ENCODE data around the gene RICTOR.
A peak's percentile ranks its signal among the peaks of the same experiment; 100 is the strongest.

Gene RICTOR

GRCh38 chr5:39108987-39109386, 34.8 kb upstream of the RICTOR start:
- Mint-ChIP-seq H3K4me1 (no peaks in the 10 kb centered on the region), H3K9me3 (no peaks in the 10 kb centered on the region), H3K4me3 (no peak overlapping the region), H3K27ac (peak overlapping the region; percentile 11), H3K36me3 (peaks cover 81% of the 10 kb centered on the region)
- DNase-seq (ENCODE audit: low spot score in 2 of 2) (no peak), ATAC-seq (no peak)

GRCh38 chr5:39107350-39107749, 33.2 kb upstream of the RICTOR start:
- Mint-ChIP-seq H3K4me3 (no peak overlapping the region), H3K4me1 (no peaks in the 10 kb centered on the region), H3K9me3 (no peaks in the 10 kb centered on the region), H3K36me3 (peaks cover 76% of the 10 kb centered on the region), H3K27ac (no peak overlapping the region)
- ATAC-seq (no peak), DNase-seq (ENCODE audit: low spot score in 2 of 2) (no peak)

GRCh38 chr5:39106322-39106721, 32.1 kb upstream of the RICTOR start:
- peaks cover 74% of the 10 kb centered on the region for H3K36me3 Mint-ChIP-seq
- DNase-seq (ENCODE audit: low spot score in 2 of 2) = no peak
- H3K4me3 Mint-ChIP-seq = no peak overlapping the region
- no peak for ATAC-seq
- no peaks in the 10 kb centered on the region for H3K9me3 Mint-ChIP-seq
- H3K4me1 Mint-ChIP-seq = peaks cover 3% of the 10 kb centered on the region
- no peak overlapping the region for H3K27ac Mint-ChIP-seq

GRCh38 chr5:39104221-39104620, 30.0 kb upstream of the RICTOR start:
- peak overlapping the region; percentile 32 for H3K27ac Mint-ChIP-seq
- H3K4me1 Mint-ChIP-seq = peaks cover 18% of the 10 kb centered on the region
- no peak for ATAC-seq
- peaks cover 60% of the 10 kb centered on the region for H3K36me3 Mint-ChIP-seq
- no peak for DNase-seq (ENCODE audit: low spot score in 2 of 2)
- H3K4me3 Mint-ChIP-seq = no peak overlapping the region
- no peaks in the 10 kb centered on the region for H3K9me3 Mint-ChIP-seq

- Mint-ChIP-seq H3K4me1 (peaks cover 21% of the 10 kb centered on the region), H3K9me3 (no peaks in the 10 kb centered on the region), H3K27ac (no peak overlapping the region), H3K4me3 (no peak overlapping the region), H3K36me3 (peaks cover 45% of the 10 kb centered on the region)
- DNase-seq (ENCODE audit: low spot score in 2 of 2) (no peak), ATAC-seq (no peak)
Measured at GRCh38 chr5:39102684-39103155, 28.5 kb upstream of the RICTOR start.

GRCh38 chr5:39100851-39101396, 26.7 kb upstream of the RICTOR start:
- Mint-ChIP-seq H3K9me3 (no peaks in the 10 kb centered on the region), H3K4me3 (no peak overlapping the region), H3K4me1 (peaks cover 21% of the 10 kb centered on the region), H3K36me3 (peaks cover 27% of the 10 kb centered on the region), H3K27ac (peak overlapping the region; percentile 44)
- DNase-seq (ENCODE audit: low spot score in 2 of 2) (no peak), ATAC-seq (peak; percentile 77)

- ATAC-seq = no peak
- peak overlapping the region; percentile 79 for H3K27ac Mint-ChIP-seq
- DNase-seq (ENCODE audit: low spot score in 2 of 2) = no peak
- no peaks in the 10 kb centered on the region for H3K9me3 Mint-ChIP-seq
- H3K4me1 Mint-ChIP-seq = peaks cover 21% of the 10 kb centered on the region
- H3K36me3 Mint-ChIP-seq = peaks cover 24% of the 10 kb centered on the region
- H3K4me3 Mint-ChIP-seq = no peak overlapping the region
Measured at GRCh38 chr5:39100301-39100850, 26.2 kb upstream of the RICTOR start.

GRCh38 chr5:39099831-39100230, 25.6 kb upstream of the RICTOR start:
- Mint-ChIP-seq H3K4me1 (peaks cover 21% of the 10 kb centered on the region), H3K9me3 (no peaks in the 10 kb centered on the region), H3K36me3 (peaks cover 24% of the 10 kb centered on the region), H3K4me3 (no peak overlapping the region), H3K27ac (peak overlapping the region; percentile 79)
- ATAC-seq (no peak), DNase-seq (ENCODE audit: low spot score in 2 of 2) (no peak)

- ATAC-seq (peak; percentile 47), DNase-seq (ENCODE audit: low spot score in 2 of 2) (no peak)
- Mint-ChIP-seq H3K27ac (no peak overlapping the region), H3K36me3 (no peaks in the 10 kb centered on the region), H3K4me3 (no peak overlapping the region), H3K4me1 (no peaks in the 10 kb centered on the region), H3K9me3 (no peaks in the 10 kb centered on the region)
Measured at GRCh38 chr5:39093352-39093751, 19.2 kb upstream of the RICTOR start.

GRCh38 chr5:39092581-39093351, 18.6 kb upstream of the RICTOR start:
- H3K9me3 Mint-ChIP-seq = no peaks in the 10 kb centered on the region
- DNase-seq (ENCODE audit: low spot score in 2 of 2) (no peak), ATAC-seq (no peak)
- no peak overlapping the region for H3K27ac Mint-ChIP-seq
- no peaks in the 10 kb centered on the region for H3K4me1 Mint-ChIP-seq
- H3K4me3 Mint-ChIP-seq = no peak overlapping the region
- no peaks in the 10 kb centered on the region for H3K36me3 Mint-ChIP-seq

- Mint-ChIP-seq H3K4me1 (no peaks in the 10 kb centered on the region), H3K27ac (no peak overlapping the region), H3K4me3 (no peak overlapping the region), H3K36me3 (no peaks in the 10 kb centered on the region), H3K9me3 (no peaks in the 10 kb centered on the region)
- ATAC-seq (no peak), DNase-seq (ENCODE audit: low spot score in 2 of 2) (no peak)
Measured at GRCh38 chr5:39091940-39092580, 17.9 kb upstream of the RICTOR start.

- no peak overlapping the region for H3K4me3 Mint-ChIP-seq
- H3K4me1 Mint-ChIP-seq = peaks cover 5% of the 10 kb centered on the region
- DNase-seq (ENCODE audit: low spot score in 2 of 2) (no peak), ATAC-seq (peak; percentile 70)
- H3K9me3 Mint-ChIP-seq = peaks cover 10% of the 10 kb centered on the region
- no peak overlapping the region for H3K27ac Mint-ChIP-seq
- no peaks in the 10 kb centered on the region for H3K36me3 Mint-ChIP-seq
Measured at GRCh38 chr5:39083968-39084367, 9.8 kb upstream of the RICTOR start.

- Mint-ChIP-seq H3K27ac (no peak overlapping the region), H3K4me3 (no peak overlapping the region), H3K4me1 (peaks cover 5% of the 10 kb centered on the region), H3K9me3 (peaks cover 10% of the 10 kb centered on the region), H3K36me3 (no peaks in the 10 kb centered on the region)
- no peak for ATAC-seq
- no peak for DNase-seq (ENCODE audit: low spot score in 2 of 2)
Measured at GRCh38 chr5:39082995-39083394, 8.8 kb upstream of the RICTOR start.

- peaks cover 10% of the 10 kb centered on the region for H3K9me3 Mint-ChIP-seq
- H3K4me3 Mint-ChIP-seq = no peak overlapping the region
- no peak overlapping the region for H3K27ac Mint-ChIP-seq
- no peaks in the 10 kb centered on the region for H3K36me3 Mint-ChIP-seq
- peak; percentile 46 for ATAC-seq
- no peak for DNase-seq (ENCODE audit: low spot score in 2 of 2)
- H3K4me1 Mint-ChIP-seq = peaks cover 12% of the 10 kb centered on the region
Measured at GRCh38 chr5:39080597-39081204, 6.5 kb upstream of the RICTOR start.

- ATAC-seq (no peak), DNase-seq (ENCODE audit: low spot score in 2 of 2) (no peak)
- Mint-ChIP-seq H3K27ac (no peak overlapping the region), H3K9me3 (peaks cover 10% of the 10 kb centered on the region), H3K36me3 (no peaks in the 10 kb centered on the region), H3K4me3 (no peak overlapping the region), H3K4me1 (peaks cover 15% of the 10 kb centered on the region)
Measured at GRCh38 chr5:39080168-39080567, 6.0 kb upstream of the RICTOR start.

All from stimulated activated effector memory CD8-positive, alpha-beta T cell treated with anti-CD3 and anti-CD28 coated beads, Interleukin-12 subunit alpha, Interleukin-12 subunit beta, amount 100 ng/mL, for 72 hours (primary cell).